Thoracic aorta (tissue), 2 donors: ENCODE data around the gene SLC9A4. TPM values are rescaled to one million over a fixed set of nuclear protein-coding genes. Genes with fewer than 3 reads are reported as not detected.

Experiments used
- ATAC-seq: fragments of 150-250 bp; one replicate; pipeline ENCODE4 v1.8.0; 2017; ENCODE audit warnings: low read depth; ENCODE audit not compliant: insufficient number of reproducible peaks, low FRiP score
- DNase-seq: peaks from one replicate; pipeline ENCODE4 v3.0.0-alpha.2; 2020; ENCODE audit warnings: low spot score
- H3K27ac ChIP-seq, 2 donors: fragments of 200-600 bp; sonication (generic); 1 replicate in 1 of 2; 2 replicates in 1 of 2; pipeline ENCODE4 v1.5.1; 2016; ENCODE audit warnings: mild to moderate bottlenecking in 2 of 2, moderate library complexity in 2 of 2
- H3K27me3 ChIP-seq: fragments of 200-600 bp; sonication (generic); replicated peaks from 2 replicates; pipeline ENCODE4 v1.6.0; 2016; ENCODE audit warnings: mild to moderate bottlenecking; ENCODE audit not compliant: insufficient read depth
- H3K36me3 ChIP-seq: fragments of 200-600 bp; sonication (generic); one replicate; pipeline ENCODE4 v1.5.1; 2016
- H3K4me1 ChIP-seq, 2 donors: fragments of 200-600 bp; sonication (generic); 1 replicate in 1 of 2; 2 replicates in 1 of 2; pipeline versions ENCODE4 v1.5.1 to v1.6.0; 2016; ENCODE audit warnings: low read depth in 2 of 2, mild to moderate bottlenecking in 1 of 2; ENCODE audit not compliant: control insufficient read depth in 1 of 2
- H3K4me3 ChIP-seq: fragments of 200-600 bp; sonication (generic); 2 replicates; pipeline ENCODE4 v1.5.1; 2016; ENCODE audit warnings: mild to moderate bottlenecking
- H3K9me3 ChIP-seq: fragments of 200-600 bp; sonication (generic); 2 replicates; pipeline ENCODE4 v1.5.1; 2016
- total RNA-seq, 2 donors: library from RNA; depleted of rRNA; stranded (reverse); fragments of >200 nt; gene quantifications; one replicate each; pipeline versions ENCODE4 v1.1.0 to v1.2.3, GENCODE V29; 2016
- TF ChIP-seq, protein P1 (sequence below): fragments of 200-600 bp; sonication (generic); IDR thresholded peaks from one replicate; pipeline ENCODE4 v1.5.1; 2019; ENCODE audit warnings: antibody characterized with exemption

SLC9A4 gene
- total RNA-seq, 2 donors from 2014 or later, result 1.4 TPM; not detected in 1

DNA sequence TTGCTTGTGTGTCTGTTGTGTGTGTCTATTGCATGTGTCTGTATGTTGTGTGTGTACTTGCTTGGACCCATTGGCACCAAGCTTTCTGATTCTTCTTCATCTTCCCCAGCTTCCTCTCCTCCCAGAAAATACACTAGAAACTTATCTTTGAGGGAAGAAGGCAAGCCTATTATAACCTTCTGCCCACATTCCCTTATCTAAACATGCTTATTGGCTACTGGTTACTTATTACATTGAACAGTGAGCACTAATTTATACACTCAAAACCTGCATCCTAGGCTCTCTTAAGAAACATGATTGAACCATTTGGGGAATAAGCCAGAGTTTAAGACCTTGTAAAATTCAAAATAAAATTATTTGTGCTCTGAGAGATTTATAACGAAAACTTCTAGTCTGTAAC, 26.5 kb downstream of the SLC9A4 start:
- ATAC-seq (no peak), DNase-seq (no peak)
- Histone ChIP-seq H3K4me1 (no peaks in the 10 kb centered on the region), H3K36me3 (no peaks in the 10 kb centered on the region), H3K27me3 (no peaks in the 10 kb centered on the region), H3K27ac (no peak overlapping the region), H3K4me3 (no peak overlapping the region), H3K9me3 (no peaks in the 10 kb centered on the region)
- TF ChIP-seq, protein P1, sequence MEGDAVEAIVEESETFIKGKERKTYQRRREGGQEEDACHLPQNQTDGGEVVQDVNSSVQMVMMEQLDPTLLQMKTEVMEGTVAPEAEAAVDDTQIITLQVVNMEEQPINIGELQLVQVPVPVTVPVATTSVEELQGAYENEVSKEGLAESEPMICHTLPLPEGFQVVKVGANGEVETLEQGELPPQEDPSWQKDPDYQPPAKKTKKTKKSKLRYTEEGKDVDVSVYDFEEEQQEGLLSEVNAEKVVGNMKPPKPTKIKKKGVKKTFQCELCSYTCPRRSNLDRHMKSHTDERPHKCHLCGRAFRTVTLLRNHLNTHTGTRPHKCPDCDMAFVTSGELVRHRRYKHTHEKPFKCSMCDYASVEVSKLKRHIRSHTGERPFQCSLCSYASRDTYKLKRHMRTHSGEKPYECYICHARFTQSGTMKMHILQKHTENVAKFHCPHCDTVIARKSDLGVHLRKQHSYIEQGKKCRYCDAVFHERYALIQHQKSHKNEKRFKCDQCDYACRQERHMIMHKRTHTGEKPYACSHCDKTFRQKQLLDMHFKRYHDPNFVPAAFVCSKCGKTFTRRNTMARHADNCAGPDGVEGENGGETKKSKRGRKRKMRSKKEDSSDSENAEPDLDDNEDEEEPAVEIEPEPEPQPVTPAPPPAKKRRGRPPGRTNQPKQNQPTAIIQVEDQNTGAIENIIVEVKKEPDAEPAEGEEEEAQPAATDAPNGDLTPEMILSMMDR, result no peak

DNA sequence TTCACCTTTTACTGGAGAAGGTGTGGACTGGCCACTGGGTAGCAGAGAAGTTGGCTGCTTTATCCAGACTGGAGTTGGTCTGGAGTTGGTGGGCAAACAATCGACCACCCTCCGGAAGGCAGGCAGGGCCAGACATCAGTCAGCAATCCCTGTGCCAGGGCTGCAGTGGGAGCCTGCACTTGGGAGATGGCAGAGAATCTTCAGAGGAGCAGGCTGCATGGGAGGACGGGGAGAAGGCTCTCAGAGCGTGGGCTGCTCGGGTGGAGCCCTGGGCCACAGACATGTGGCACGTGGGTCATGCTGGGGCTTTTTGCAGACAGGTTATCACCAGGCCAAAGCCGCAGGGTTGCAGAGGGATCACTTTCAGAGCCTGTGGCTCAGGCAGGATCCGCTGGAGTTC, 29.6 kb downstream of the SLC9A4 start:
- H3K9me3 ChIP-seq, result no peaks in the 10 kb centered on the region
- DNase-seq, result no peak
- H3K27me3 ChIP-seq, result no peaks in the 10 kb centered on the region
- H3K4me1 ChIP-seq, result no peaks in the 10 kb centered on the region
- H3K27ac ChIP-seq, result no peak overlapping the region
- H3K36me3 ChIP-seq, result no peaks in the 10 kb centered on the region
- no peak for ATAC-seq
- TF ChIP-seq, protein P1, result no peak
- no peak overlapping the region for H3K4me3 ChIP-seq

DNA sequence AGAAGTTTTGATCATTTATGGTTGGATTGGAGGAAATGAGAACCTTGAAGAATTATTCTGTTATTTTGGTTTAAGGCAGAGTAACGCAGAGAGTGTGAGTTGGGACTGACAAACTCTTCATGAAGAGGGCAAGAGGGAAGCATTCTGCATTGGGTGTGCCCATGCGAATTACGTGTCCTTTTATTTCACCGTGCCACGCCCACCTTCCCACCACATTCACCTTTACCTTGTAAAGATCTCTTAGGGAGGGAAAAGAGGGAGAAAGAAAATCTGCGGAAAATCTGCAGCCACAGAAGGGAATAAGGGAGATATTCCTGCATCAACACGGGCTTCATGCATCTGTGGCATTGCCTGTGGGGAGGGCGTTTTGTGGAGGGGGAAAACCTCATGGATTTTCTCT, 31.8 kb downstream of the SLC9A4 start:
- Histone ChIP-seq H3K36me3 (no peaks in the 10 kb centered on the region), H3K27ac (no peak overlapping the region)
- TF ChIP-seq, protein P1, result no peak

DNA sequence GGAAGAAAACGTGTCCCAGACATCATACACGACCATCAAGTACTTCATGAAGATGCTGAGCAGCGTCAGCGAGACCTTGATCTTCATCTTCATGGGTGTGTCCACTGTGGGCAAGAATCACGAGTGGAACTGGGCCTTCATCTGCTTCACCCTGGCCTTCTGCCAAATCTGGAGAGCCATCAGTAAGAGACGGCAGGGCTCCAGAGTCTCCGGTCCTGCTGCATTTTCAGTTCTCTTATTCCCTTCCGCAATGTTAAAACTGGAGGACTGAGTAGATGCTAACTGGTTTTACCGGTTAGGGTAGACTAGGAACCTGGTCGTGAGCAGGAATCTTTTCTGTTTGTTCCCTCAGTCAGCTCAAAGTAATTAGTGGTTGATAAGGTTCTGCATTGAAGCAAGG, 32.3 kb downstream of the SLC9A4 start:
- Histone ChIP-seq H3K4me1 (no peaks in the 10 kb centered on the region), H3K9me3 (no peaks in the 10 kb centered on the region), H3K27me3 (no peaks in the 10 kb centered on the region), H3K4me3 (no peak overlapping the region), H3K27ac (no peak overlapping the region), H3K36me3 (no peaks in the 10 kb centered on the region)
- DNase-seq (no peak), ATAC-seq (no peak)
- TF ChIP-seq, protein P1, result no peak

More for the DNA sequence above, 31.8 kb downstream of the SLC9A4 start:
- Histone ChIP-seq H3K4me1 (no peaks in the 10 kb centered on the region), H3K4me3 (no peak overlapping the region), H3K27me3 (no peaks in the 10 kb centered on the region), H3K9me3 (no peaks in the 10 kb centered on the region)
- no peak for ATAC-seq
- DNase-seq, result no peak

DNA sequence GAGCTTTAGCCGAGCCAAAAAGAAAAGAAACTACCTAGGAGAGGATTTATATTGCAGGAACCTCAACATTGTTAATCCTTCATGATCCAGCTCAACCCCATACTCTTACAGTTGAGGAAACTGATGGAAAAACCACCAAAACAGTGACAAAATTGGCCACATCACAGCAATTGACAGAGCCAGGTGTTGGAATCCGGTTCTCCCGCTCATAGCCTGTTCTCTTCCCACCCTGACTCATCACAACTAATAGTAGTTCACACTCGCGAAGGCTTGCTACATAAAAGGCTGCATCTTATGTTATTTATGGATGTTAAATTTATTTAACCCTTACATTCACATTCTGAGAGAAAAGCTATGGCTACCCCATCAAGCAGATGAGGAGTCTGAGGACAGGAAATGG, 33.7 kb downstream of the SLC9A4 start:
- Histone ChIP-seq H3K27ac (no peak overlapping the region), H3K4me3 (no peak overlapping the region), H3K27me3 (no peaks in the 10 kb centered on the region), H3K4me1 (no peaks in the 10 kb centered on the region), H3K9me3 (no peaks in the 10 kb centered on the region), H3K36me3 (no peaks in the 10 kb centered on the region)
- TF ChIP-seq, protein P1, result no peak
- ATAC-seq (no peak), DNase-seq (no peak)
